Activated CD4-positive, alpha-beta memory T cell treated with anti-CD3 and anti-CD28 coated beads for 36 hours (primary cell): ENCODE data around the gene DNAJC15. TPM values are rescaled to one million over a fixed set of nuclear protein-coding genes. Genes with fewer than 3 reads are reported as not detected.

Experiments
- CTCF ChIA-PET: fragments of 350-600 bp; sonication (Branson Sonifier 250); formaldehyde crosslinking; loops from one replicate; lab custom pipeline; 2021; ENCODE audit warnings: antibody characterized with exemption, inconsistent platforms; lab: Charles Lee
- POLR2A ChIA-PET: fragments of 350-600 bp; sonication (Branson Sonifier 250); formaldehyde crosslinking; loops from one replicate; lab custom pipeline; 2021; ENCODE audit warnings: antibody characterized with exemption; lab: Charles Lee
- DNase-seq: peaks from one replicate; pipeline ENCODE4 v3.0.0-alpha.2; 2020
- H3K27ac Mint-ChIP-seq: one replicate; pipeline ENCODE4 v1.8.0; 2021; ENCODE audit warnings: mixed read lengths
- H3K27me3 Mint-ChIP-seq: one replicate; pipeline ENCODE4 v1.8.0; 2021; ENCODE audit warnings: mixed read lengths
- H3K36me3 Mint-ChIP-seq: one replicate; pipeline ENCODE4 v1.8.0; 2021; ENCODE audit warnings: mixed read lengths
- H3K4me1 Mint-ChIP-seq: one replicate; pipeline ENCODE4 v1.8.0; 2021; ENCODE audit warnings: low read depth, mixed read lengths
- H3K4me3 Mint-ChIP-seq: one replicate; pipeline ENCODE4 v1.8.0; 2021; ENCODE audit warnings: mild to moderate bottlenecking, mixed read lengths
- H3K9me3 Mint-ChIP-seq: one replicate; pipeline ENCODE4 v1.8.0; 2021; ENCODE audit warnings: mixed read lengths
- intact Hi-C: fragments of 100-400 bp; cut with micrococcal nuclease; formaldehyde crosslinking; loops from one replicate; pipeline ENCODE4 v1.15.1; 2023
- total RNA-seq, 2 experiments: library from RNA; stranded (reverse); gene quantifications; one replicate each; pipeline ENCODE4 v1.2.3, GENCODE V29; 2021

Gene DNAJC15
- total RNA-seq, 2 experiments from 2014 or later: 16.4 to 17.4 TPM

DNA sequence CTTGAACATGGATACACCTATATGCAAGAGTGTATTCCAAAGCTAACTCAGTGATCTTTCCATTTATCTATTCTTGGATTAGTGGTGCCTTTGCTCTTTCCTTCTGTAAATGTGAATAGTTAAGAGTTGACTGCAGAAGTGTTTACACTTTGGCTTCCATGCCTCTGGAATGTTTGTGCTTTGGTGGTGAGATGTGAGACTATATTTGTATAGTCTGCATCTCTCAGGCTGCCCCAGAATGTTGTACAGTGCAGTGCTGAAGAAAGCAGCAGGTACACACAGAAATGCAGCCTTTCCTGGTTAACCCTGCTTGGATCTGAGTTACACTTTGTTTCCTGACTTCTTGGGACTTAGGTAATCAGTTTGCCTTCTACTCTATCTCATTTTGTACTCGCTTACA, 90.2 kb downstream of the DNAJC15 start:
- intact Hi-C loops: no loop called here
- Mint-ChIP-seq H3K36me3 (no peaks in the 10 kb centered on the region), H3K27ac (no peak overlapping the region), H3K4me3 (no peak overlapping the region), H3K9me3 (no peaks in the 10 kb centered on the region), H3K4me1 (no peaks in the 10 kb centered on the region), H3K27me3 (no peaks in the 10 kb centered on the region)
- no peak for DNase-seq
- ChIA-PET POLR2A (no interaction called here), CTCF (no interaction called here)

DNA sequence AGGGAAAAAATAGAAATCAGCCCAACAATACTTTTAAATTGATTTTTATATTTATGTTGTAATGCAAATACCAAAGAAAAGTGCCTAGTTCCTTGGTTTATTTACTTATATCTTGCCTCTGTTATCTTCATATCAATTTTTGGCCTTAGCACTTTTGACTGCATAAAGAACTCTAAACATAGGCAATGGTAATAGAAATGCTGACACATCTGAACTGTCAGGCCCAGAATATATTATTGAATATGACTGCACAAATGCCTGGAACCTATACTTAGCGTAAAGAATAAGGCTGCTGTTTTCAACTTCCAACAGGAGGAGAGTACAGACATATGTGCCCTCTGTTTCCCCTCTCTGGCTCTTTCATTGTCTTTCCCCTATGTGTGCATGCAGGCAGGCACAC, 91.1 kb downstream of the DNAJC15 start:
- Mint-ChIP-seq H3K4me3 (no peak overlapping the region), H3K27ac (no peak overlapping the region), H3K4me1 (no peaks in the 10 kb centered on the region), H3K9me3 (no peaks in the 10 kb centered on the region), H3K36me3 (no peaks in the 10 kb centered on the region), H3K27me3 (no peaks in the 10 kb centered on the region)
- CTCF ChIA-PET: no interaction called here
- no peak for DNase-seq
- POLR2A ChIA-PET: no interaction called here
- intact Hi-C loops: no loop called here

DNA sequence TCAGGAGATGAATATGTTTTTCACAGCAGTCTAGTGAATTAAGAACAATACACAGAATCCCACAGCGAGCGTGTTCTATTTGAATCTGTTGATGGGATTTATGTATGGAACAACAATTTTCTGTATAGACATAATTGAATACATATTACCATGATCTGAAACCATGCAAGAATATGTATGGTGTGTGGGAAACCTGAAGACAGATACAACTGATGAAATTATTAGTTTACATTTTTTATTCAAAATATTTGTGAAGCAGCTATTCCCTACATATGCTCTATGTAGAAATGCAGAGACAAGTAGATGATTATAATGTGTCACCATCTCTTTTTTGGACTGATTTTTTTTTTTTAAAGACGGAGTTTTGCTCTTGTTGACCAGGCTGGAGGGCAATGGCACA, 91.8 kb downstream of the DNAJC15 start:
- intact Hi-C loops: no loop called here
- no peak overlapping the region for H3K27ac Mint-ChIP-seq
- ChIA-PET POLR2A (no interaction called here), CTCF (interaction anchor here (1.1 kb wide), 1 partner anchor 9 kb away, joined by 3 read pairs; no protein-coding TSS in a partner anchor)
- no peaks in the 10 kb centered on the region for H3K36me3 Mint-ChIP-seq
- peaks cover 2% of the 10 kb centered on the region for H3K27me3 Mint-ChIP-seq
- H3K4me1 Mint-ChIP-seq: no peaks in the 10 kb centered on the region
- no peak for DNase-seq
- no peaks in the 10 kb centered on the region for H3K9me3 Mint-ChIP-seq
- H3K4me3 Mint-ChIP-seq: no peak overlapping the region

DNA sequence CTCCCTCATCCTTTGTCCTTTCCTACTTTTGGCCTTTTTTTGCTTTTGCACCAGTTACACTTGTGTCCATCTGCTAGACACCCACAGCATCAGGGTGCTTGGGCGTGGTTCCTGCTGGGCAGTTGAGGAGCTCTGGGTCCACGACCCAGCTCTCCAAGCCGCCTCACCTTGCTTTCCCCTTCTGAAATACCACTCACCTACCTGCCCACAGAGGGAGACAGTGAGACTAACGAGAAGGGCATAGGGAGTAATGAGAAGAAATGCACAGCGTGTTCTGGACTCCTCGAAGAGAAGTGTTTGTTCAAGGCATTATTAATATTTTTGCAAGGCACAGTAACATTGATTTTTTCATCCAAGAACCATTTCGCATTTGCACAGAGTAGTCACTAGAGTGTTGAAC, 92.9 kb downstream of the DNAJC15 start:
- DNase-seq: no peak
- no peak overlapping the region for H3K27ac Mint-ChIP-seq
- no peaks in the 10 kb centered on the region for H3K4me1 Mint-ChIP-seq
- ChIA-PET POLR2A (no interaction called here), CTCF (interaction anchor here (1.1 kb wide), 1 partner anchor 8 kb away, joined by 3 read pairs; no protein-coding TSS in a partner anchor)
- peaks cover 4% of the 10 kb centered on the region for H3K27me3 Mint-ChIP-seq
- H3K9me3 Mint-ChIP-seq: no peaks in the 10 kb centered on the region
- no peak overlapping the region for H3K4me3 Mint-ChIP-seq
- H3K36me3 Mint-ChIP-seq: no peaks in the 10 kb centered on the region
- intact Hi-C loops: no loop called here

GRCh38 chr13:43118521-43118920, 95.1 kb downstream of the DNAJC15 start:
- no peaks in the 10 kb centered on the region for H3K36me3 Mint-ChIP-seq
- CTCF ChIA-PET: no interaction called here
- no peak overlapping the region for H3K4me3 Mint-ChIP-seq
- intact Hi-C loops: no loop called here
- no peak overlapping the region for H3K27ac Mint-ChIP-seq
- H3K27me3 Mint-ChIP-seq: peaks cover 4% of the 10 kb centered on the region
- no peaks in the 10 kb centered on the region for H3K4me1 Mint-ChIP-seq
- POLR2A ChIA-PET: no interaction called here
- H3K9me3 Mint-ChIP-seq: no peaks in the 10 kb centered on the region
- DNase-seq: no peak

GRCh38 chr13:43119206-43119605, 95.8 kb downstream of the DNAJC15 start:
- no peak for DNase-seq
- no peak overlapping the region for H3K4me3 Mint-ChIP-seq
- CTCF ChIA-PET: no interaction called here
- POLR2A ChIA-PET: no interaction called here
- H3K36me3 Mint-ChIP-seq: no peaks in the 10 kb centered on the region
- H3K9me3 Mint-ChIP-seq: no peaks in the 10 kb centered on the region
- intact Hi-C loops: no loop called here
- H3K27me3 Mint-ChIP-seq: peaks cover 4% of the 10 kb centered on the region
- no peak overlapping the region for H3K27ac Mint-ChIP-seq
- H3K4me1 Mint-ChIP-seq: no peaks in the 10 kb centered on the region

GRCh38 chr13:43122791-43123190, 99.4 kb downstream of the DNAJC15 start:
- H3K27ac Mint-ChIP-seq: no peak overlapping the region
- no peak overlapping the region for H3K4me3 Mint-ChIP-seq
- no peaks in the 10 kb centered on the region for H3K36me3 Mint-ChIP-seq
- ChIA-PET CTCF (interaction anchor here (0.6 kb wide), 1 partner anchor 153 kb away, joined by 3 read pairs; no protein-coding TSS in a partner anchor), POLR2A (no interaction called here)
- peaks cover 4% of the 10 kb centered on the region for H3K4me1 Mint-ChIP-seq
- peaks cover 4% of the 10 kb centered on the region for H3K27me3 Mint-ChIP-seq
- intact Hi-C loops: no loop called here
- no peak for DNase-seq
- H3K9me3 Mint-ChIP-seq: no peaks in the 10 kb centered on the region

DNA sequence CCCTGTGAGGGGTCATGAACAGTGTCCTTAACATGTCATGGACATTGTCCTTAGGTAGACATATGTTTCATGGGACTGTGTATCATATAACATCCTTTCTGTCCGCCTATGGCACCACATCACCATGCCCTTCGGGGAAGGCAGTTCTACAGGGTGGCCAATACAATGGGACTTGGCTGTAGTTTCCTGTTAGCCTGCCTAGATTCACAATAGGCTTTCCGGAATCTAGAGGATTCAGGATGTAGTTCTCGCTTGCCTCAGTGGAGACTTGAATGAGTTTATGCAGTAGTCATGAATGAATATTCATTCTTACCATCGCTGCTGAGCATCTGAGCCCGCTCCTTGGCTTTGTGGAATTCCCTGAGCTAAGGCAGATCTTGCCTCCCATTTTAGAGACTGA, 100.5 kb downstream of the DNAJC15 start:
- Mint-ChIP-seq H3K4me3 (no peak overlapping the region), H3K27ac (no peak overlapping the region), H3K27me3 (peaks cover 4% of the 10 kb centered on the region), H3K9me3 (no peaks in the 10 kb centered on the region), H3K4me1 (peaks cover 8% of the 10 kb centered on the region), H3K36me3 (no peaks in the 10 kb centered on the region)
- ChIA-PET CTCF (interaction anchor here (0.7 kb wide), 1 partner anchor 8 kb away, joined by 3 read pairs; no protein-coding TSS in a partner anchor), POLR2A (no interaction called here)
- intact Hi-C loops: no loop called here
- DNase-seq: no peak

GRCh38 chr13:43124490-43124889, 101.1 kb downstream of the DNAJC15 start:
- peaks cover 8% of the 10 kb centered on the region for H3K4me1 Mint-ChIP-seq
- DNase-seq: no peak
- H3K27ac Mint-ChIP-seq: no peak overlapping the region
- H3K9me3 Mint-ChIP-seq: no peaks in the 10 kb centered on the region
- ChIA-PET CTCF (interaction anchor here (0.7 kb wide), 1 partner anchor 9 kb away, joined by 3 read pairs; no protein-coding TSS in a partner anchor), POLR2A (no interaction called here)
- no peaks in the 10 kb centered on the region for H3K36me3 Mint-ChIP-seq
- intact Hi-C loops: no loop called here
- H3K4me3 Mint-ChIP-seq: no peak overlapping the region
- peaks cover 4% of the 10 kb centered on the region for H3K27me3 Mint-ChIP-seq

DNA sequence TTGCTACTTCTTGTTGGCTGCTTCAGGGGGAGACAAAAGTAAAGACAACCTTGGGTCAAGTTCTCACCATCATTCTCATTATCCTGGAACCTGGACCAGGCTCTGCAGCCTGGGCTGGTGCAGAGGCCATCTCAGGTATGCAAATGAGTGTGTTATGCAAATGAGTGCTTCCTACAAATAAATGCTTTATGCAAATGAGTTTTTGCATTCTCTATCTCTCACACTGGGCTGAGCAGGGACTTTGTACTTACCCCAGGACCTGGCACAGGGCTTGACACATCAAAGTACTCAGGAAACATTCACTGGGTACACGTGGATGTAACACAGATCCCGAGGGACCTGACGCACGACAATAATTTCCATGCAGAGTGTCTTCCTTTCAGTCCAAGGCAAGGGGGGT, 103.0 kb downstream of the DNAJC15 start:
- Mint-ChIP-seq H3K4me1 (peaks cover 8% of the 10 kb centered on the region), H3K9me3 (no peaks in the 10 kb centered on the region), H3K27me3 (no peaks in the 10 kb centered on the region), H3K4me3 (no peak overlapping the region), H3K36me3 (no peaks in the 10 kb centered on the region), H3K27ac (no peak overlapping the region)
- ChIA-PET POLR2A (no interaction called here), CTCF (no interaction called here)
- DNase-seq: no peak
- intact Hi-C loops: no loop called here

GRCh38 chr13:43127103-43127798, 103.9 kb downstream of the DNAJC15 start:
- Mint-ChIP-seq H3K4me1 (peaks cover 8% of the 10 kb centered on the region), H3K27me3 (no peaks in the 10 kb centered on the region), H3K36me3 (no peaks in the 10 kb centered on the region), H3K4me3 (no peak overlapping the region), H3K9me3 (no peaks in the 10 kb centered on the region), H3K27ac (no peak overlapping the region)
- DNase-seq: no peak
- ChIA-PET POLR2A (no interaction called here), CTCF (interaction anchor here (0.9 kb wide), 1 partner anchor 157 kb away, joined by 3 read pairs; no protein-coding TSS in a partner anchor)
- intact Hi-C loops: no loop called here

DNA sequence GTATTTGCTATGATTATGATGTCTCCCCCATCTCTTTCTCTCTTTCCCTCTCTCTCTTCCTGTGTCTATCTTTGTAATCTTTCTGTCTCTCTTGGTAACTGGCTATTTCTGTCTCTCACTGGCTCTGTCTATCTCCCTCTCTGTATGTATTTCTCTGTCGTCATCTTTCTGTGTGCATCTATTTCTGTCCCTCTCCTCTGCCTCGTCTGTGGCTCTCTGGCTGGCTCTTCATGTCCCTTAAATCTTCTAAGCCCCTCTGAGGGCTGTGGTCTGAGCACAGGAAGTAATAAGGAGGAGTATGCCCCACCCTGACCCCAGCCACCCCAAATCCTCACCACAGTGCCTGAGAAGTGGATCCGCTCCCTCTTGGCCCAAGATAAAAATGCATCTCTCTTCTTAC, 104.4 kb downstream of the DNAJC15 start:
- peaks cover 8% of the 10 kb centered on the region for H3K4me1 Mint-ChIP-seq
- no peak overlapping the region for H3K4me3 Mint-ChIP-seq
- DNase-seq: no peak
- no peaks in the 10 kb centered on the region for H3K36me3 Mint-ChIP-seq
- no peaks in the 10 kb centered on the region for H3K9me3 Mint-ChIP-seq
- intact Hi-C loops: no loop called here
- POLR2A ChIA-PET: no interaction called here
- no peak overlapping the region for H3K27ac Mint-ChIP-seq
- CTCF ChIA-PET: no interaction called here
- H3K27me3 Mint-ChIP-seq: no peaks in the 10 kb centered on the region

DNA sequence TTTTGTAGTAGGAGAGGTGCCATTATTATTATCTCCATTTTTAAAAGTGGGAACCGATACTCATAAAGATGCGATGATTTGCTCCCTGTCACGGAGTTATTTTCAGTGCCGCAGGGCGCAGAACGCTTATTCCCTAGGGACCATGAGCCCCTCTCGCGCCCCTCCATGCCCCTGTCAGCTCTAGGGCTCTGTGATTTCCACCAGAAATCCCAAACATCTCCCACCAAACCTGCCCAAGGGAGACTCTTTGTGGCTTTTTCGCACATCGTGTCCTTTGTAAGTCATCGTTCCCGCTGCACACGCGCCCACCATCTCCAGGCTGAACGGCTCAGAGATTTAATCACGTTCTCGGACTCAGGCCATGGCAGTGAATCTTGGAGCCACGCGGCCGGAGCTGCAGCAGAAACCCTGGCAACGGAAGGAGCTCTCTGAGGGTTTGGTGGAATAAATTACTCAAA, 105.1 kb downstream of the DNAJC15 start:
- Mint-ChIP-seq H3K27ac (no peak overlapping the region), H3K27me3 (no peaks in the 10 kb centered on the region), H3K4me3 (no peak overlapping the region), H3K9me3 (no peaks in the 10 kb centered on the region), H3K36me3 (no peaks in the 10 kb centered on the region), H3K4me1 (peaks cover 8% of the 10 kb centered on the region)
- CTCF ChIA-PET: no interaction called here
- DNase-seq: no peak
- intact Hi-C loops: no loop called here
- POLR2A ChIA-PET: no interaction called here
